Right lobe of liver (tissue), 4 donors: ENCODE data around the gene MAP2.

Source experiments
- POLR2A ChIP-seq: fragments of 450-650 bp; IDR thresholded peaks from one replicate; pipeline ENCODE4 v1.6.1; 2017; ENCODE audit warnings: antibody characterized with exemption, mild to moderate bottlenecking
- TF ChIP-seq, protein P1 (sequence below), 4 donors: fragments of 200-600 bp in 3 of 4; fragments of 450-650 bp in 1 of 4; IDR thresholded peaks; one replicate each; pipeline versions ENCODE4 v1.5.1 to v1.8.0; 2016 to 2022; ENCODE audit warnings: antibody characterized with exemption in 4 of 4, mild to moderate bottlenecking in 2 of 4
- donor health status: DM: no; HTN: no; CAD: no.
- donor health status: DM: no; HTN: no; CAD: no.
- donor health status: DM: no; HTN: yes; CAD: no.

DNA sequence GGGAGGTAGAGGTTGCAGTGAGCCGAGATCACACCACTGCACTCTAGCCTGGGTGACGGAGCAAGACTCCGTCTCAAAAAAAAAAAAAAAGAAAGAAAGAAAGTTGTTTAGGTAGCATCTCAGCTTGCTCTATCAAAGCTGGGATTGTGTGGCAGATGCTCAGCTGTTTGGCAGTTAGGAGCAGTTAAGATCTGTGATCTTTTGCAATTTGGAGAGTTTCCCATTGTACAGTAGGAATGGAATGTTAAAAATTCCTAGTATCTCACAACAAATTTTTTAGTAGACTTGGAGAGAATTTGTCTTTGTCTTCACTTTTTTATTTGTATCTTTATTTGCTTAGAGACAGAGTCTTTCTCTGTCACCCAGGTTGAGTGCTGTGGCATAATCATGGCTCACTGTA is 224.9 kb downstream of the MAP2 start:
- TF ChIP-seq POLR2A: no peak
- TF ChIP-seq, protein P1, sequence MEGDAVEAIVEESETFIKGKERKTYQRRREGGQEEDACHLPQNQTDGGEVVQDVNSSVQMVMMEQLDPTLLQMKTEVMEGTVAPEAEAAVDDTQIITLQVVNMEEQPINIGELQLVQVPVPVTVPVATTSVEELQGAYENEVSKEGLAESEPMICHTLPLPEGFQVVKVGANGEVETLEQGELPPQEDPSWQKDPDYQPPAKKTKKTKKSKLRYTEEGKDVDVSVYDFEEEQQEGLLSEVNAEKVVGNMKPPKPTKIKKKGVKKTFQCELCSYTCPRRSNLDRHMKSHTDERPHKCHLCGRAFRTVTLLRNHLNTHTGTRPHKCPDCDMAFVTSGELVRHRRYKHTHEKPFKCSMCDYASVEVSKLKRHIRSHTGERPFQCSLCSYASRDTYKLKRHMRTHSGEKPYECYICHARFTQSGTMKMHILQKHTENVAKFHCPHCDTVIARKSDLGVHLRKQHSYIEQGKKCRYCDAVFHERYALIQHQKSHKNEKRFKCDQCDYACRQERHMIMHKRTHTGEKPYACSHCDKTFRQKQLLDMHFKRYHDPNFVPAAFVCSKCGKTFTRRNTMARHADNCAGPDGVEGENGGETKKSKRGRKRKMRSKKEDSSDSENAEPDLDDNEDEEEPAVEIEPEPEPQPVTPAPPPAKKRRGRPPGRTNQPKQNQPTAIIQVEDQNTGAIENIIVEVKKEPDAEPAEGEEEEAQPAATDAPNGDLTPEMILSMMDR (IDR thresholded peaks at IDR 0.05): no peak
